ENCODE results near the gene IGFL1.
"Not testable (repeated sequence)": the region's sequence is repeated elsewhere in the genome, so short reads cannot be mapped to it uniquely, and the experiment has no call there.

IGFL1 gene

GRCh38 chr19:46270521-46271256 is 41.1 kb downstream of the IGFL1 start:
- DNase-seq (ENCODE audit: low spot score) = no peak

GRCh38 chr19:46271481-46272197 is 42.1 kb downstream of the IGFL1 start:
- DNase-seq (ENCODE audit: low spot score) = peak; percentile 44

- not testable (repeated sequence) for DNase-seq (ENCODE audit: low spot score)
These were observed 44.4 kb downstream of the IGFL1 start for GRCh38 chr19:46273931-46274330.

GRCh38 chr19:46279177-46279576 is 49.6 kb downstream of the IGFL1 start:
- DNase-seq (ENCODE audit: low spot score) = no peak
